ENCODE measurements around the gene ACY1.

- no peak for TF ChIP-seq REST (IDR thresholded peaks at IDR 0.05; ENCODE audit: insufficient read depth in 1 of 2, low read depth in 2 of 2, low read length in 1 of 2)
- TF ChIP-seq CTCF (IDR thresholded peaks at IDR 0.05) = no peak
- TF ChIP-seq POLR2AphosphoS5 (IDR thresholded peaks at IDR 0.05; ENCODE audit: low read depth, low read length) = no peak
- TF ChIP-seq SIN3A (IDR thresholded peaks at IDR 0.05; ENCODE audit: borderline replicate concordance, insufficient read depth, low read depth, low read length) = no peak
- TF ChIP-seq TCF7L2 (IDR thresholded peaks at IDR 0.05; ENCODE audit: low read depth, low read length) = no peak
Measured at GRCh38 chr3:52019352-52020080, 36.2 kb downstream of the ACY1 start.

Measured in Panc1 (cell line).